SU-DHL-6 (cell line): ENCODE data around the gene FABP3.

Experiments used
- H2AFZ ChIP-seq: fragments of 200-600 bp; sonication (generic); 2 replicates; pipeline ENCODE4 v1.6.1; 2014; ENCODE audit warnings: low read depth, mild to moderate bottlenecking, moderate library complexity, mixed read lengths, antibody characterized with exemption, low read length; ENCODE audit not compliant: severe bottlenecking
- H3F3A ChIP-seq: fragments of 200-600 bp; shearing (Covaris generic); 2 replicates; pipeline ENCODE4 v1.6.0; 2016; ENCODE audit warnings: antibody characterized with exemption, mild to moderate bottlenecking; ENCODE audit not compliant: insufficient read depth
- H3K27ac ChIP-seq: fragments of 200-600 bp; sonication (generic); 2 replicates; pipeline ENCODE4 v1.5.1; 2016; ENCODE audit warnings: low read depth, mild to moderate bottlenecking, low read length, moderate library complexity, mixed read lengths
- H3K27me3 ChIP-seq: fragments of 200-600 bp; sonication (generic), shearing (Covaris generic); 2 replicates; pipeline ENCODE4 v1.6.0; 2014; ENCODE audit warnings: mild to moderate bottlenecking, low read length
- H3K36me3 ChIP-seq: fragments of 200-600 bp; sonication (generic); 2 replicates; pipeline ENCODE4 v1.6.1; 2014; ENCODE audit warnings: mild to moderate bottlenecking, low read length, mixed read lengths
- H3K4me2 ChIP-seq: fragments of 300-600, 200-600 bp; shearing (Covaris generic), sonication (generic); 2 replicates; pipeline ENCODE4 v1.6.0; 2014; ENCODE audit warnings: low read length, low read depth, mild to moderate bottlenecking; ENCODE audit not compliant: poor library complexity, severe bottlenecking
- H3K4me3 ChIP-seq: fragments of 200-600 bp; sonication (generic); 2 replicates; pipeline ENCODE4 v1.5.1; 2014; ENCODE audit warnings: antibody characterized with exemption, low read length, mild to moderate bottlenecking, mixed read lengths; ENCODE audit not compliant: insufficient read depth, poor library complexity, severe bottlenecking
- H3K79me2 ChIP-seq: fragments of 200-600 bp; sonication (generic); 2 replicates; pipeline ENCODE4 v1.6.1; 2014; ENCODE audit warnings: mild to moderate bottlenecking, low read length, moderate library complexity; ENCODE audit not compliant: insufficient read depth
- H3K9ac ChIP-seq: fragments of 200-600 bp; sonication (generic); 2 replicates; pipeline ENCODE4 v1.7.0; 2014; ENCODE audit warnings: mild to moderate bottlenecking, low read length
- H3K9me2 ChIP-seq: fragments of 200-600 bp; sonication (generic); replicated peaks from 2 replicates; pipeline ENCODE4 v1.6.1; 2014; ENCODE audit warnings: low read length; ENCODE audit not compliant: insufficient read depth
- H3K9me3 ChIP-seq: fragments of 200-600 bp; sonication (generic); 2 replicates; pipeline ENCODE4 v1.6.1; 2014; ENCODE audit warnings: low read length, mixed read lengths; ENCODE audit not compliant: insufficient read depth
- H4K20me1 ChIP-seq: fragments of 200-600 bp; sonication (generic); 2 replicates; pipeline ENCODE4 v1.6.1; 2014; ENCODE audit warnings: low read depth, mild to moderate bottlenecking, antibody characterized with exemption, low read length, moderate library complexity, mixed read lengths
- CTCF ChIP-seq: fragments of 200-600 bp; sonication (generic); IDR thresholded peaks from one replicate; pipeline ENCODE4 v1.5.1; 2017; ENCODE audit warnings: antibody characterized with exemption, mild to moderate bottlenecking, low read length, moderate library complexity; ENCODE audit not compliant: insufficient read depth, poor library complexity, severe bottlenecking
- EZH2phosphoT487 ChIP-seq: fragments of 200-600 bp; sonication (generic), shearing (Covaris generic); conservative IDR thresholded peaks from 2 replicates; pipeline ENCODE4 v1.6.1; 2018; ENCODE audit warnings: mild to moderate bottlenecking, antibody characterized with exemption, low read length, moderate library complexity, mixed read lengths

The FABP3 gene

DNA sequence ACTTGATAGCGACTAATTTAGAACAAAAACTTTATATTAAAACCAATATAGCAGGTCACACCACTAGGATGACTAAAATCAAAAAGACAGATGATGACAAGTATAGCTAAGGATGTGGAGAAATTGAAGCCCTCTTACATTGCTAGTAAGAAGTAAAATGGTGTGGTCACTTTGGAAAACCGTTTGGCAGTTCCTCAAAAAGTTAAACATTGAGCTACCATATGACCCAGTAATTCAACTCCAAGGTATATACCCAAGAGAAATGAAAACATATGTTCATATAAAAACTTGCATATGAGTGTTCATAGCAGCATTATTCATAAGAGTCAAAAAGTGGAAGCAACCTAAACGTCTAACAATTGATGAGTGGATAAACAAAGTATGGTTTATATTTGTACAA is 27.1 kb upstream of the FABP3 start:
- TF ChIP-seq CTCF = no peak
- no peak for TF ChIP-seq EZH2phosphoT487
- Histone ChIP-seq H2AFZ (no peak overlapping the region), H3K4me3 (no peak overlapping the region), H3K79me2 (no peaks in the 10 kb centered on the region), H3F3A (no peaks in the 10 kb centered on the region; the same call in 1 of the 2 replicates), H3K36me3 (no peaks in the 10 kb centered on the region), H3K9me2 (no peaks in the 10 kb centered on the region), H3K9ac (no peak overlapping the region), H3K27ac (no peak overlapping the region), H3K4me2 (no peak overlapping the region), H3K9me3 (no peaks in the 10 kb centered on the region), H4K20me1 (no peaks in the 10 kb centered on the region), H3K27me3 (no peaks in the 10 kb centered on the region)

DNA sequence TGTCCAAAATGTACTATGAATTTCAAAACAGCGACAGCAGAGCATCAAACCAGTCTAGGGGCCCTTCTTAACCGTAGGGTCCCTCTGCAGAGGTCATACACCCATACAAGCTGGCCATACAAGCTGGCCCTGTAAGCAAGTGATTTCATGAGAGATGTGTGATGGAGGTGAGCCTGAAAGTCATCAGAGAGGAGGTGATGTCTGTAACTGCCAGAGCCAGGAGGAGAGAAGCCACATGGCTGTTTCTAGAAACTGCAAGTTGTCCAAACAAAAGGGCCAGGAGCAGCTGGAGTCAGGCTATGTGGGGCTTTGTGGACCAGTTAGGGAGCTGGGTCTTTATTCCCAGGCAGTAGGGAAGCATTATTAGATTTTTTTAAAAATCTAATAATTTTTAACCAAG is 25.4 kb upstream of the FABP3 start:
- H3F3A ChIP-seq = no peaks in the 10 kb centered on the region; the same call in none of the 2 replicates
- TF ChIP-seq CTCF (no peak), EZH2phosphoT487 (no peak)
- no peak overlapping the region for H3K4me2 ChIP-seq
- no peak overlapping the region for H3K27ac ChIP-seq
- H3K27me3 ChIP-seq = no peaks in the 10 kb centered on the region
- no peaks in the 10 kb centered on the region for H3K9me3 ChIP-seq
- no peak overlapping the region for H3K9ac ChIP-seq
- no peak overlapping the region for H3K4me3 ChIP-seq
- no peaks in the 10 kb centered on the region for H3K79me2 ChIP-seq
- no peaks in the 10 kb centered on the region for H3K9me2 ChIP-seq
- no peaks in the 10 kb centered on the region for H3K36me3 ChIP-seq
- H4K20me1 ChIP-seq = no peaks in the 10 kb centered on the region
- no peak overlapping the region for H2AFZ ChIP-seq

- H3K9ac ChIP-seq = no peak overlapping the region
- no peaks in the 10 kb centered on the region for H3K79me2 ChIP-seq
- no peak overlapping the region for H3K4me2 ChIP-seq
- TF ChIP-seq EZH2phosphoT487 (no peak), CTCF (no peak)
- no peaks in the 10 kb centered on the region for H3K9me2 ChIP-seq
- H3K27ac ChIP-seq = no peak overlapping the region
- no peaks in the 10 kb centered on the region for H4K20me1 ChIP-seq
- H3K36me3 ChIP-seq = no peaks in the 10 kb centered on the region
- no peaks in the 10 kb centered on the region for H3K9me3 ChIP-seq
- no peak overlapping the region for H3K4me3 ChIP-seq
- H2AFZ ChIP-seq = no peak overlapping the region
- H3K27me3 ChIP-seq = no peaks in the 10 kb centered on the region
- H3F3A ChIP-seq = no peaks in the 10 kb centered on the region; the same call in none of the 2 replicates
Observed at GRCh38 chr1:31397360-31398095, 24.7 kb upstream of the FABP3 start.
